Dendritic cell treated with granulocyte-macrophage colony-stimulating factor and Interleukin-4, amounts not matched to agents 40 ng/mL and 50 ng/mL, for 4 days (primary cell): ENCODE data around the gene LRRC39.

Experiments
- H3K27ac Mint-ChIP-seq: one replicate; pipeline ENCODE4 v1.8.0; 2022; ENCODE audit warnings: mild to moderate bottlenecking, mixed read lengths
- H3K27me3 Mint-ChIP-seq: one replicate; pipeline ENCODE4 v1.8.0; 2022; ENCODE audit warnings: mild to moderate bottlenecking, mixed read lengths
- H3K36me3 Mint-ChIP-seq: one replicate; pipeline ENCODE4 v1.8.0; 2022; ENCODE audit warnings: low read depth, mixed read lengths
- H3K4me1 Mint-ChIP-seq: one replicate; pipeline ENCODE4 v1.8.0; 2022; ENCODE audit warnings: low read depth, mixed read lengths
- H3K4me3 Mint-ChIP-seq: one replicate; pipeline ENCODE4 v1.8.0; 2022; ENCODE audit warnings: mild to moderate bottlenecking, moderate library complexity, mixed read lengths
- H3K9me3 Mint-ChIP-seq: one replicate; pipeline ENCODE4 v1.8.0; 2022; ENCODE audit warnings: mixed read lengths
- intact Hi-C: fragments of 100-400 bp; cut with micrococcal nuclease; formaldehyde crosslinking; loops from one replicate; pipeline ENCODE4 v1.15.0; 2022

Gene LRRC39

DNA sequence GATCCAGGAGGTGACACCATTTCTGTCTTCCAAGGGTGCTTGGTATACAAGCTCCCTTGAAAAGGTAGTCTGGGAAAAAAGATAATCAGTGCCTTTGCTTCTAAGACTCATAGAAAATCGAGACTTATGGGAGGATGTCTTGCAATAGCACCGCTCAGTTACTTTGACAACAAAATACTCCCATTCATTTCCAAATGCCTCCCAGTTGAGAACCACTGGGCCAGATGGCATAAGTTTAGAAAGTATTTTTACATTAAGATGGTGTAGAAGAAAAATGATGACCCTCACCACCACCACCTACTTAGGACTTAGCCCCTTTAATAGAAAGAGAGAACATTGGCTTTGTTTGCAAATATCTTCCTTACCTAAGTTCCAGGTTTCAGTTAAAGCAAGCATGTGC, 40.5 kb downstream of the LRRC39 start:
- peaks cover 11% of the 10 kb centered on the region for H3K4me1 Mint-ChIP-seq
- intact Hi-C loops, result loop anchor here (10.0 kb wide), 2 partner anchors 107 to 757 kb away; partner anchors contain the start of genes DBT, EXTL2 and SLC30A7
- no peaks in the 10 kb centered on the region for H3K27me3 Mint-ChIP-seq
- no peaks in the 10 kb centered on the region for H3K9me3 Mint-ChIP-seq
- H3K27ac Mint-ChIP-seq, result no peak overlapping the region
- no peak overlapping the region for H3K4me3 Mint-ChIP-seq
- peaks cover 67% of the 10 kb centered on the region for H3K36me3 Mint-ChIP-seq

GRCh38 chr1:100134872-100135271, 43.2 kb downstream of the LRRC39 start:
- H3K27ac Mint-ChIP-seq, result no peak overlapping the region
- H3K27me3 Mint-ChIP-seq, result no peaks in the 10 kb centered on the region
- no peak overlapping the region for H3K4me3 Mint-ChIP-seq
- intact Hi-C loops, result loop anchor here (5.0 to 10.0 kb wide), 4 partner anchors 110 to 760 kb away; partner anchors contain the start of genes DBT, EXTL2, RTCA and SLC30A7
- H3K36me3 Mint-ChIP-seq, result peaks cover 44% of the 10 kb centered on the region
- peaks cover 22% of the 10 kb centered on the region for H3K4me1 Mint-ChIP-seq
- H3K9me3 Mint-ChIP-seq, result no peaks in the 10 kb centered on the region

DNA sequence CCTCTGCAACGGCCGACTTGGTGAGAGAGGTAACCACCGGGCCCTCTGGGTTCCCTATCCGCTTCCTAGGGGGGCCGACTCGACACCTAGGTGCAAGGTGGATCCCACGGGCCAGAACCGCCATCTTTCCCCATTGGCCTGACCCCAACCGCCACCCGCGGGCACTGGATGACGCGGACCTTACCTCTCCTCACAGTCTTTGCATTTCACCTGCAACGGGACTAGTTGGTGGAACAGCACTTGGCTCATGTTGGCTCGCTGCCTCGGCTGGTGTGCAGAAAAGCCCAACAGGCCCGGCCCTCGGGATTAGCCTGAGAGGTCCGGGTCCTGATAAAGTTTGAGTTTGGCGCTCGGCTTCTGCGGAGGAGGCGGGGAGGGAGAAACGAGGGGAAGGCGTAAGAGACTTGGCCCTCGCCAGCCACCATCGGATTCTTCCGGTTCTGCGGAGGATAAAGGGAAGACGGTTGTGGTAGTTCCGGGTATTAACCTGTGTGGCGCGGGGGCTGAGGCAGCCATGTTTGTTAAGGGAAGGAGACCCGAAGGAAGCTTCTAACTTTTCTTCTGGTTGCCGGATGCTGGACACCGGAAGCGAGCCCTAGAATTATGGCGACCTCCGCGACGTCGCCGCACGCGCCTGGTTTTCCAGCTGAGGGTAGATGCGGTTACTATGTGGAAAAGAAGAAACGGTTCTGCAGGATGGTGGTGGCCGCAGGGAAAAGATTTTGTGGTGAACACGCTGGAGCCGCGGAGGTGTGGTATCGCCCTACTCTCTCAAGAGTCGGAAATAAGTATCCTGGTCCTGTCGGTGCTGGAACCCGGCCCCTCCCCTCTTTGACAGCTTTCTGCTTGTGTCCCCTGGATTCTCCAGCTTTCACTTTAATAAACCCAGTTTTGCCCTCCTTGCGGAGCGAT, 45.2 kb downstream of the LRRC39 start, which contains the start of the genes SASS6 and TRMT13:
Gene SASS6 (minus strand): TSS at position 365 of the 912 bp plus-strand sequence. CDS start 116 bp downstream, at position 249.
Gene TRMT13 (plus strand): TSS at position 598 of the 912 bp plus-strand sequence. CDS start 6 bp downstream, at position 604.
- Mint-ChIP-seq H3K36me3 (peaks cover 25% of the 10 kb centered on the region), H3K4me1 (peaks cover 22% of the 10 kb centered on the region), H3K4me3 (peak within 1 kb of the TSS; percentile 98), H3K27me3 (no peaks in the 10 kb centered on the region), H3K9me3 (no peaks in the 10 kb centered on the region), H3K27ac (peak within 1 kb of the TSS; percentile 86)
- intact Hi-C loops, result loop anchor here (2.0 to 10.0 kb wide), 6 partner anchors 94 to 762 kb away; partner anchors contain the start of genes CDC14A, DBT, EXTL2 and RTCA

- peak overlapping the region; percentile 6 for H3K4me3 Mint-ChIP-seq
- no peaks in the 10 kb centered on the region for H3K9me3 Mint-ChIP-seq
- H3K36me3 Mint-ChIP-seq, result peaks cover 13% of the 10 kb centered on the region
- peaks cover 22% of the 10 kb centered on the region for H3K4me1 Mint-ChIP-seq
- H3K27me3 Mint-ChIP-seq, result no peaks in the 10 kb centered on the region
- intact Hi-C loops, result loop anchor here (2.0 to 10.0 kb wide), 6 partner anchors 93 to 763 kb away; partner anchors contain the start of genes CDC14A, DBT, EXTL2 and RTCA
- no peak overlapping the region for H3K27ac Mint-ChIP-seq
Measured at GRCh38 chr1:100131623-100132022, 46.4 kb downstream of the LRRC39 start.

DNA sequence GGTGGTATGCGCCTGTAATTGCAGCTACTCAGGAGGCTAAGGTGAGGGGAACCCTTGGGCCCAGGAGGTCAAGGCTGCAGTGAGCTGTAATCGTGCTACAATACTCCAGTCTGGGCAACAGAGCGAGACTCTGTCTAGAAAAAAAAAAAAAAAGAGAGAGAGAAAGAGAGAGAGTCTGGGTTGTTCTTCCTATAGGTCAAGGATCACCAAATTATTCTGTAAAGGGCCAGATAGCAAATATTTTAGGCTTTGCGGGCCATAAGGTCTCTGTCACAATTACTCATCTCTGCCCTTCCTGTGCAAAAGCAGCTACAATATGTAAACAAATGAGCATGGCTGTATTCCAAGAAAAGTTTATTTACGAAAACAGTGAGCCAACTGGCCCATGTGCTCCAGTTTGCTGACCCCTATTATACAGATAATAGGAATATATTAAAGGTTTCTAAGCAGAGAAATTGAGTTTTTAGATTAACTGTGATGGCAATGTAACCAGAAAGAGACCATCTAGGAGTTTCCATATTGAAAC, 47.4 kb downstream of the LRRC39 start:
- Mint-ChIP-seq H3K9me3 (no peaks in the 10 kb centered on the region), H3K4me3 (no peak overlapping the region), H3K36me3 (peaks cover 12% of the 10 kb centered on the region), H3K27me3 (no peaks in the 10 kb centered on the region), H3K27ac (no peak overlapping the region), H3K4me1 (peaks cover 22% of the 10 kb centered on the region)
- intact Hi-C loops, result loop anchor here (5.0 to 10.0 kb wide), 4 partner anchors 114 to 764 kb away; partner anchors contain the start of genes DBT, EXTL2, RTCA and SLC30A7

GRCh38 chr1:100127226-100127625, 50.8 kb downstream of the LRRC39 start:
- Mint-ChIP-seq H3K27ac (no peak overlapping the region), H3K27me3 (no peaks in the 10 kb centered on the region), H3K9me3 (no peaks in the 10 kb centered on the region), H3K4me3 (no peak overlapping the region), H3K36me3 (peaks cover under 1% of the 10 kb centered on the region), H3K4me1 (peaks cover 7% of the 10 kb centered on the region)
- intact Hi-C loops, result loop anchor here (10.0 kb wide), 1 partner anchor 328 kb away; no protein-coding TSS in a partner anchor

DNA sequence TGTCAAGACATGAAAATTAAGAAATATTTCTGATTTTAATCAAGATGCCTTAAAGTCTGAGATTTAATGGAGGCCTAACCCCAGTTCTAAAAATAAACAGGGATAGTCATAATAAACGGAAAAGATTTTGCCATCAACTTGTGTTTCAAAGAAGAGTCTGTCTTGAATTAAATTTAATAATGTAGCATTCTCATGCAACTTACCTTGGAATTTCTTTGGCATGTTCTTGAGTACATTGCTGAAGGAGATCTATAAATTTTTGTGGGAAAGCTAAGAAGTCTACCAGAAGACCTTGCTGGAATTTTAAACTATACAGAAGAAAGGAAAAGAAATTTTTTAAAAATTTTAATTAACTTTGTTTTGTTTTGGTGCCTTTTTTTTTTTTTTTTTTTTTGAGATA, 55.9 kb downstream of the LRRC39 start:
- intact Hi-C loops, result loop anchor here (10.0 kb wide), 1 partner anchor 333 kb away; no protein-coding TSS in a partner anchor
- H3K27me3 Mint-ChIP-seq, result no peaks in the 10 kb centered on the region
- no peak overlapping the region for H3K4me3 Mint-ChIP-seq
- H3K9me3 Mint-ChIP-seq, result no peaks in the 10 kb centered on the region
- peaks cover 6% of the 10 kb centered on the region for H3K36me3 Mint-ChIP-seq
- no peaks in the 10 kb centered on the region for H3K4me1 Mint-ChIP-seq
- no peak overlapping the region for H3K27ac Mint-ChIP-seq

GRCh38 chr1:100115524-100115923, 62.5 kb downstream of the LRRC39 start:
- Mint-ChIP-seq H3K4me1 (no peaks in the 10 kb centered on the region), H3K4me3 (no peak overlapping the region), H3K9me3 (no peaks in the 10 kb centered on the region), H3K27ac (no peak overlapping the region), H3K27me3 (no peaks in the 10 kb centered on the region), H3K36me3 (peaks cover 18% of the 10 kb centered on the region)
- intact Hi-C loops, result no loop called here

GRCh38 chr1:100109554-100110066, 68.4 kb downstream of the LRRC39 start:
- H3K9me3 Mint-ChIP-seq, result no peaks in the 10 kb centered on the region
- intact Hi-C loops, result no loop called here
- H3K4me1 Mint-ChIP-seq, result no peaks in the 10 kb centered on the region
- no peak overlapping the region for H3K4me3 Mint-ChIP-seq
- H3K27me3 Mint-ChIP-seq, result no peaks in the 10 kb centered on the region
- no peak overlapping the region for H3K27ac Mint-ChIP-seq
- peaks cover 32% of the 10 kb centered on the region for H3K36me3 Mint-ChIP-seq

DNA sequence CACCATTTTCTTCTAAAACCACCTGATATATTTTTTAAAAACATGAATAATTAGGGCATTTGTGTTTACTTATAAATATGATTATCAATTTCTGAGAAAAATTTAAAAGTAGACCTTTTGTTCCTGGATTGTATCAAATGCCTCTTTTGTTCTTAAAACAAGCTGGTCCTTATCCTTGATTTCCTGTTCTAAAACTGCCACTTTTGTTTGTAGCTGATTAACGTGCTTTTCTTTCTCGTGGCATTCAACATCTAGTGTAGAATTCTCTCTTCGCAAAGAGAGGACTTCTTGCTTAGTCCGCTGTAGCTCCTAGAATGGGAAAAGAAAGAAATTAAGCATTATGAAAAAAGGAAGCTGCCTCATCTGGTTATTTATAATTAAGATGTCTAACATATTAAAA, 70.4 kb downstream of the LRRC39 start:
- H3K9me3 Mint-ChIP-seq, result no peaks in the 10 kb centered on the region
- H3K27me3 Mint-ChIP-seq, result no peaks in the 10 kb centered on the region
- intact Hi-C loops, result no loop called here
- H3K27ac Mint-ChIP-seq, result no peak overlapping the region
- H3K4me3 Mint-ChIP-seq, result no peak overlapping the region
- peaks cover 41% of the 10 kb centered on the region for H3K36me3 Mint-ChIP-seq
- H3K4me1 Mint-ChIP-seq, result no peaks in the 10 kb centered on the region

- no peaks in the 10 kb centered on the region for H3K27me3 Mint-ChIP-seq
- H3K4me1 Mint-ChIP-seq, result no peaks in the 10 kb centered on the region
- no peak overlapping the region for H3K4me3 Mint-ChIP-seq
- peaks cover 64% of the 10 kb centered on the region for H3K36me3 Mint-ChIP-seq
- H3K9me3 Mint-ChIP-seq, result no peaks in the 10 kb centered on the region
- intact Hi-C loops, result no loop called here
- H3K27ac Mint-ChIP-seq, result no peak overlapping the region
Measured at GRCh38 chr1:100101564-100101963, 76.5 kb downstream of the LRRC39 start.

DNA sequence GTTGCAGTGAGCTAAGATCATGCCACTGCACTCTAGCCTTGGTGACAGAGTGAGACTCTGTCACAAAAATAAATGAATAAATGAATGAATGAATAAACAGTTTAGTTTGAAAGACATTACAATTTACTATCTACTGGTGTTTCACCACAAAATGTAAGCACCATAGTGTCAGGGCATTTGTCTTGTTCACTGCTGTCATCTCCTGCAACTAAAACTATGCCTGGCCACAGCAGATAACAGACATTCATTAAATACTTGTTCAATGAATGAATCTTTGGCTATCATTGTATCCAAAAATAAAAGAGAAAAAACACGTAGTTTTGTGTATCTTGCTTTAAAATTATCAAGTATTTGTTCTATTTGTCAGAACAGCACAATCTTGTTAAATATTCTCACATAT, 77.9 kb downstream of the LRRC39 start:
- Mint-ChIP-seq H3K9me3 (no peaks in the 10 kb centered on the region), H3K36me3 (peaks cover 64% of the 10 kb centered on the region), H3K27ac (no peak overlapping the region), H3K27me3 (no peaks in the 10 kb centered on the region), H3K4me3 (no peak overlapping the region), H3K4me1 (no peaks in the 10 kb centered on the region)
- intact Hi-C loops, result no loop called here
